OCI-M2 (cell line): ENCODE measurements around the gene STK4.

ENCODE experiments used
- DNase-seq: peaks from one replicate; lab custom pipeline; 2025; ENCODE audit not compliant: unreplicated experiment; lab: John Stamatoyannopoulos, UW

The STK4 gene

GRCh38 chr20:44952731-44953130 lies 13.6 kb upstream of the STK4 start:
- DNase-seq, result no peak

GRCh38 chr20:44954211-44954610 lies 12.1 kb upstream of the STK4 start:
- no peak for DNase-seq

- no peak for DNase-seq
Observed at GRCh38 chr20:44955270-44955669, 11.0 kb upstream of the STK4 start.

- no peak for DNase-seq
Observed at GRCh38 chr20:44956410-44956809, 9.9 kb upstream of the STK4 start.

GRCh38 chr20:44958276-44958675 lies 8.0 kb upstream of the STK4 start:
- no peak for DNase-seq

- DNase-seq, result no peak
Observed at GRCh38 chr20:44959082-44959637, 7.2 kb upstream of the STK4 start.

GRCh38 chr20:44959638-44960102 lies 6.6 kb upstream of the STK4 start:
- DNase-seq, result no peak

- DNase-seq, result peak; percentile 84
Observed at GRCh38 chr20:44960103-44960852, 6.0 kb upstream of the STK4 start, which contains the start of gene TOMM34. TSS of gene TOMM34 (minus strand) at chr20:44960397. CDS start at chr20:44960333, 64 bp downstream.

GRCh38 chr20:44961011-44961869 lies 5.1 kb upstream of the STK4 start:
- no peak for DNase-seq

GRCh38 chr20:44961870-44962267 lies 4.4 kb upstream of the STK4 start:
- no peak for DNase-seq

GRCh38 chr20:44962483-44962882 lies 3.8 kb upstream of the STK4 start:
- no peak for DNase-seq

- DNase-seq, result no peak
Observed at GRCh38 chr20:44963325-44964215, 2.7 kb upstream of the STK4 start.

- no peak for DNase-seq
Observed at GRCh38 chr20:44965651-44966029, 672 bp upstream of the STK4 start.

GRCh38 chr20:44967207-44967807 lies 995 bp downstream of the STK4 start:
- no peak for DNase-seq

GRCh38 chr20:44969300-44969894 lies 3.1 kb downstream of the STK4 start:
- DNase-seq, result no peak

- no peak for DNase-seq
Observed at GRCh38 chr20:44970243-44970757, 4.0 kb downstream of the STK4 start.

GRCh38 chr20:44973053-44973452 lies 6.7 kb downstream of the STK4 start:
- DNase-seq, result no peak

- no peak for DNase-seq
Observed at GRCh38 chr20:44976698-44977097, 10.4 kb downstream of the STK4 start.

- DNase-seq, result peak; percentile 77
Observed at GRCh38 chr20:44979090-44979621, 12.8 kb downstream of the STK4 start.
